HT1080 (cell line): ENCODE results near the gene GABRG3. TPM values are rescaled to one million over a fixed set of nuclear protein-coding genes. Genes with fewer than 3 reads are reported as not detected.
"Not testable (repeated sequence)": the region's sequence is repeated elsewhere in the genome, so short reads cannot be mapped to it uniquely, and the experiment has no call there.

Experiments used
- DNase-seq: peaks from one replicate; pipeline ENCODE4 v3.0.0-alpha.2; 2015; ENCODE audit warnings: low read depth
- total RNA-seq: library from RNA; depleted of rRNA; stranded (reverse); fragments of >200 nt; shearing (Covaris generic); gene quantifications from 2 replicates; pipeline ENCODE4 v1.2.3, GENCODE V29; 2014

Gene GABRG3
- total RNA-seq, 1 experiment from 2014 or later = 0.56 TPM

GRCh38 chr15:26985050-26985449 lies 14.1 kb downstream of the GABRG3 start:
- no peak for DNase-seq

GRCh38 chr15:26996250-26996649 lies 25.3 kb downstream of the GABRG3 start:
- no peak for DNase-seq

- DNase-seq = not testable (repeated sequence)
Measured at GRCh38 chr15:27003003-27003402, 32.0 kb downstream of the GABRG3 start.

- DNase-seq = not testable (repeated sequence)
Measured at GRCh38 chr15:27004226-27004625, 33.2 kb downstream of the GABRG3 start.

- DNase-seq = peak; percentile 72
Measured at GRCh38 chr15:27017168-27017809, 46.3 kb downstream of the GABRG3 start.

- no peak for DNase-seq
Measured at GRCh38 chr15:27019687-27020086, 48.7 kb downstream of the GABRG3 start.

- no peak for DNase-seq
Measured at GRCh38 chr15:27025481-27025966, 54.5 kb downstream of the GABRG3 start.

- DNase-seq = no peak
Measured at GRCh38 chr15:27027229-27027628, 56.2 kb downstream of the GABRG3 start.

- DNase-seq = peak; percentile 43
Measured at GRCh38 chr15:27028858-27029477, 58.0 kb downstream of the GABRG3 start.

GRCh38 chr15:27036210-27036609 lies 65.2 kb downstream of the GABRG3 start:
- DNase-seq = no peak

- no peak for DNase-seq
Measured at GRCh38 chr15:27037501-27037900, 66.5 kb downstream of the GABRG3 start.

- DNase-seq = no peak
Measured at GRCh38 chr15:27039152-27039551, 68.2 kb downstream of the GABRG3 start.

- no peak for DNase-seq
Measured at GRCh38 chr15:27042230-27042629, 71.2 kb downstream of the GABRG3 start.

GRCh38 chr15:27042646-27043045 lies 71.7 kb downstream of the GABRG3 start:
- no peak for DNase-seq

GRCh38 chr15:27043770-27044169 lies 72.8 kb downstream of the GABRG3 start:
- no peak for DNase-seq

- DNase-seq = no peak
Measured at GRCh38 chr15:27045796-27046195, 74.8 kb downstream of the GABRG3 start.

GRCh38 chr15:27046880-27047279 lies 75.9 kb downstream of the GABRG3 start:
- DNase-seq = no peak

GRCh38 chr15:27050163-27050562 lies 79.2 kb downstream of the GABRG3 start:
- DNase-seq = no peak

GRCh38 chr15:27054426-27054825 lies 83.4 kb downstream of the GABRG3 start:
- no peak for DNase-seq

- DNase-seq = peak; percentile 92
Measured at GRCh38 chr15:27057904-27058645, 87.1 kb downstream of the GABRG3 start.

GRCh38 chr15:27058939-27059338 lies 88.0 kb downstream of the GABRG3 start:
- DNase-seq = no peak

GRCh38 chr15:27059610-27060202 lies 88.7 kb downstream of the GABRG3 start:
- DNase-seq = peak; percentile 62
